ENCODE data around the gene MTMR10.

Gene MTMR10

GRCh38 chr15:31013863-31014607, 22.6 kb upstream of the MTMR10 start:
- DNase-seq (ENCODE audit: low spot score), result no peak

DNA sequence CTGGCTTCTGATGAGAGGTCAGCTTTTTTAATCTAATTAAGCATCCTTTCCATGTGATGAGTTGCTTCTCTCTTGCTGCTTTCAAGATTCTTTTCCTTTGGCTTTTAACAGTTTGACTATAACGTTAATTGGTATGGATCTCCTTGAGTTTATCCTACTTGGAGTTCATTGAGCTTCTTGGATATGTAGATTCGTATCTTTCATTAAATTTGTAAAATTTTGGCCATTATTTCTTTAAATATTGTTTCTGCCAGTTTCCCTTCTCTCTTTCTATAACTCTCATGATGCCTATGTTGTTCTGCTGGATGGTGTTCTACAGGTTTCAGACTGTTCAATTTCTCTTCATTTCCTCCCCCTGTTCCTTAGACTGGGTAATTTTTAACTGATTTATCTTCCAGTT, 21.0 kb upstream of the MTMR10 start:
- no peak for DNase-seq (ENCODE audit: low spot score)

DNA sequence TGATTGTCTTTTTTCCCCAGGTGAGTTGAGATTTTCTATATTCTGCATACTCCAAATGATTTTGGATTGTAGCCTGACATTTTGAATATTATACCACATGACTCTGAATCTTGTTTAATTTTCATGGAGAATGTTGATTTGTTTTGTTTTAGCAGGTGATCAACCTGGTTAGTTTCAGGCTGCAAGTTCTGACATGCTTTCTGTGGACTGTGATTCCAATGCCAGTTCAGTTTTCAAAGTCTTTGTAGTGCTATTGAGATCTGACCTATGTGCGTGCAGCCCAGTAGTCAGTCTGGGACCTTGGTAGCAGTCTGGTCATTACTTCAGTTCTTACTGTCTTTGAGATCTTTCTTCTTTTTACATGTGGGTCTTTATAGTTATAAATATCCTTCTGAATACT, 18.6 kb upstream of the MTMR10 start:
- no peak for DNase-seq (ENCODE audit: low spot score)

DNA sequence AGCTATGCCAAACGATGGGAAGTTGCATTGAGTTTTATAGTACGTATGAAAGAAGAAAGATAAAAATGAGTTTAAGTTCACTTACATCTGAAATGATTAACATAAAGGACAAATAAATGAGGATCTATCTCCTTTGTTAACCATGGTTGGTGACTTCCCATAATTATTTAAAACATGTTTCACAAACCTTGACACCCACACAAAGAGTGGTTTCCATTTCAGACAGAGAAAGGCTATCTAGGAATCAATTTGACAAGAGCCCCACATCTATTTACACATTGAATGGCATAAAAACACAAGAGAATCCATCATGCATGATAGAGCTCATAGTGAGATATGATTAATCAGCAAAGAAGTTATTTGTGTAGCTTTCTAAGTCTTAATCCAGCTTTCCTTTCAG, 14.2 kb upstream of the MTMR10 start:
- no peak for DNase-seq (ENCODE audit: low spot score)

DNA sequence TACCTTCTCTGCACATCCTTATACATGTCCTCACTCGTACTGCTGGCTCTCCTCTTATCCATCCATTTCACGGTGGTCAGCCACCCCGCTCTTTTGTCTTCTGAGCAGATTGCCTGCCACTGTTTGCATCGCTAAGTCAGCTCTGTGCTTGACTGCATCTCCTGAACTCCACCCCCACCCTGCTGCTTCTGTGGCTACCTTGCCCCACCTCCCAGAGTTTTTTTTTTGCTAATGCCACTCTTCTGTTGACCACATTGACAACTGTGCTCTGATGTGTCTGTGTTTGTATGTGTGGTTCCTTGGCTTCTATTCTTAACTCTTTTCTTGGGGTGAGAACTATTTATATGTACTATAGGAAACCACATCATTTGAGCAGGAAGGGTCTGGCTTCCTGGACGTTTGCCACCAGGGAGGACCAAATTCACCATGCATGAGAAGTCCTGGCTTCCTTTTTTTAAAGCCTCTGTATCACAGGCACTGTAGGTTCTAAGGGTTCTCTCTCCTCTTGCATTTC, 12.8 kb upstream of the MTMR10 start:
- no peak for DNase-seq (ENCODE audit: low spot score)

DNA sequence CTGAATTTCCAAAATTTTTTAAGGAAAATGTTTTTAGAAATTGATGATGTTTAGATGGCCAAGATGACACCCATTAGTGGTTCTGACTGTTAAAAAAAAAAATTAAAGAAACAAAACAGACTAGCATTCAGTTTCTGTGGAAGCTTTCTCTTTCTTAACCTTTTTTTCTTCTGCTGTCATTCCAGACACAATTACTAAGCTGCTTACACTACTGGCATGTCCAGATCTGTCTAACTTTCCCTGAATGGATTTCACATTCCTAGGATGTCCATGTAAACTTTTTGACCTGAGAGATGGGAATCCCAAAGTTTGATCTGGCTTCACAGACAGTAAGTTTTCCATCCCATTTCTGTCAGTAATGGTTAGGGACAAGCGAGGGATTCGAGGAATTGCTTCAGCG, 10.3 kb upstream of the MTMR10 start:
- no peak for DNase-seq (ENCODE audit: low spot score)

DNA sequence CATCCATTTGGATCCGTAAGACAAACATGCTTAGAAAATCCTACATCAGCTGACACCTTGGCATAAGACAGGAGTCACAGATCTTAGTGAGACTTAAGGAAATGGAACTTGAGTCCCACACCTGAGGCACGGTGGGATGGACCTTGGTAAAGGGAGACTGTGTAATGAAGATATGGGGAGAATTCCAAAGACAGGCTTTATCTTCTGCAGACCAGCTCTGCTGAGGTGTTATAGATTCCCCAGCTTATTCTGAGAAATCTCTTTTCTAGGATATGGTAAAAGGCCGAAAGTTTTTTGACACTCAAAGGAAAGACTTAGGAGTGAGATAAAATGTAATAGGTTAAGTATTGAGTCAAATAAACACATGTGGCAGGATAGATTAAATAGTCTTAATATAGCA, 8.3 kb upstream of the MTMR10 start:
- DNase-seq (ENCODE audit: low spot score), result no peak

DNA sequence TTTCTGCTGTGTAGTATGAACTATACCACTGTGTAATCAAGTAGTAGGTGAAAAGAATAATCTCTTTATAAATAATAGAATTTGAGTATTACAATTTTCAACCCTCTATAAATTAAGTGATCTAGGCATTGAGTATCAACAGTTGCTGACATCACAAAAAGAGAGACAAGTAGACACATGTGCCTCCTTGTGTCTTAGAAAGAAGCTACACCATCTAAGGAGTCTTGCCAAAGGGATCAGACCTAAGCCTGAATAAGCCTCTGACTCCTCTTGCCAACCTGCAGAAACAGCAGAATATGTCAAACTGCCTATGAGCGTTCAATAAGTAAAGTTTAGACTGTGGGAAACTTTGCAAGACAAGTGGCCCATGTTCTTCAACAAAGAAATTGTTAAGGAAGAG, 5.8 kb upstream of the MTMR10 start:
- DNase-seq (ENCODE audit: low spot score), result no peak

- DNase-seq (ENCODE audit: low spot score), result no peak
Measured at GRCh38 chr15:30992249-30992864, 929 bp upstream of the MTMR10 start.

DNA sequence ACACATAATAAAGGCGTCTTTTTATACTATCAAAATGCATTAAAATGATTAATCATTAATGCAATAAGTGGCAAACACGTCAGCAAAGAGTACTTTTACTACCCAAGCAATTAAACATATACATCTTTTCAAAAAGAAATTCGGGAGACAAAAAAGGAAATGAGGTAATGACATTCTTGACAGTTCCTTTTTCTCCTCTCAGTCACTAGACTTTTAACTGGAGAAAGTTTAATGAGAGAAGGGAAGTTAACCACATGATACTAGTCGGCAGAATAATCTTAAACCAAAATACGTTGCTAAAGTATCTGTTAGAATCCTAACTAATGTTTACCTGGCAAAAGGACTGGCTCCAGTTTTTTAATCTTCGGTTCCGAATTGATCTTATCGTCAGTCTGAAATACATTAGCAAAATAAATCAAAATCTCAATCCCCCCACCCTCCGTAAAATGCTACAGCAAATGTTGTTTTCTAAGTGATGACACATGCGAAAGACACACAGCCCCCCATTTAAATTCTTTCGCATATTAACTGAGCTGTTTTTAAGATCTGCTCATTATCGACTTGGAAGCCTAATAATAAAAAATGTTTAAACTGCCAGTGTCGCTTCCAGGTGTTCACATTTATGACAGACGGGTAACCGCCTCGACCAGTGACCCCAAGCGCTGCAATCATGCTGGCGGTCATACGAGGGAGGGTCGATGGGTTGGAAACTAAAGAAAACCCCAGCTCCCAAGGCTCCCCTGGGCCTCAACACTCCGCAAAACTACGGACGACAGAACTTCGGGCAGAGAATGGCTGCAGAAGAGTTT, 778 bp downstream of the MTMR10 start:
- DNase-seq (ENCODE audit: low spot score), result no peak

GRCh38 chr15:30990036-30990435, 1.4 kb downstream of the MTMR10 start:
- no peak for DNase-seq (ENCODE audit: low spot score)

- peak; percentile 34 for DNase-seq (ENCODE audit: low spot score)
Measured at GRCh38 chr15:30985081-30985531, 6.3 kb downstream of the MTMR10 start.

DNA sequence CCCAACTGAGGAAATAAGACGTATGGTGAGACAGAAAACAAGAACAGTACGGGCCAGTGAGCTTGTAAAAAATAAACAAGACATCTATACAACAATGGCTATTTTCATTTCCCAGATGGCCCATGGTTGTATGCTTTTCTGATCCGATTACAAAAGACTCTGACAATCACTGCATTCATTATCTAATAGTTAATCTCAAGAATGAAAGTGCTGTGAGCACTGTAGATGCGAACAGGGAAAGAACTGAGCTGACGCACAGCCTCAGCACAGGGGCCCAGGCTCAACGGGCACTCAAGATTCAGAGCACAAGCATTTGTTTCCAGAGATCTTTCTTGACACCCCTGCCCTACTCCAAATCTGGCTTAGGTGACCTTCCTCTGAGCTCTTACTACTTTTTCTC, 6.9 kb downstream of the MTMR10 start:
- no peak for DNase-seq (ENCODE audit: low spot score)

DNA sequence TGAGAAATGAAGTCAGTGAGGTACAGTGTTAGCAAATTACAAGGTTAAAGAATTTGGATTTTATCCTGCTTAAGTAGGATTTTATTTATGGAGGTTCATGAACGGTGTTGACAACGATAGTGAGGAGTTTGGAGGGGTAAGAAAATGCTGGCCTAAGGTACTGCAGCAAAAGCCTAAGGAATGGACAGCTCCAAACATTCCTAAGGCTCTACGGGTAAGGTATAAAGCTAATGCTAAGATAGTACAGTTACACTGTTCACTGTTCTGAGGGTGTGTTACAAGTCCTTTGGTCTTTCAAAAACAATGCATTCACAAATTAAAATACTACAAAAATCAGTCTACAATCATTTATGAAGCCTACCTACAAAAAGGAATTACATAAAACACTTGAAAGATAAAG, 7.3 kb downstream of the MTMR10 start:
- no peak for DNase-seq (ENCODE audit: low spot score)

DNA sequence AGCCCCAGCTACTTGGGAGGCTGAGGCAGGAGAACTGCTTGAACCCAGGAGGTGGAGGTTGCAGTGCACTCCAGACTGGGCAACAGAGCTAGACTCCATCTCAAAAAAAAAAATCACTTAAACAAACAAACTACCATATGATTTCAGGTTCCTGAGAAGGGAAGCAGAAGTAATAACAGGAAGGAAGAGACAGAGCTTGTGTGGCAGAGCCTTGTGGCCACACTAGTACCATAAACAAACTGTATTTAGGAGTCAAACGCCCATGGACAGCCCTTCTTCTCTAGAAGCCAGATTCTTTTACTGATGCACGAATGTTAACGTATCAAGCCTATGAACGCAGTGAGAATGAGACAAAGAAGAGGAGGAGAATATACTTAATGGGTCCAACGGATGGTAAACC, 12.0 kb downstream of the MTMR10 start:
- DNase-seq (ENCODE audit: low spot score), result no peak

- DNase-seq (ENCODE audit: low spot score), result no peak
Measured at GRCh38 chr15:30978328-30978727, 13.1 kb downstream of the MTMR10 start.

DNA sequence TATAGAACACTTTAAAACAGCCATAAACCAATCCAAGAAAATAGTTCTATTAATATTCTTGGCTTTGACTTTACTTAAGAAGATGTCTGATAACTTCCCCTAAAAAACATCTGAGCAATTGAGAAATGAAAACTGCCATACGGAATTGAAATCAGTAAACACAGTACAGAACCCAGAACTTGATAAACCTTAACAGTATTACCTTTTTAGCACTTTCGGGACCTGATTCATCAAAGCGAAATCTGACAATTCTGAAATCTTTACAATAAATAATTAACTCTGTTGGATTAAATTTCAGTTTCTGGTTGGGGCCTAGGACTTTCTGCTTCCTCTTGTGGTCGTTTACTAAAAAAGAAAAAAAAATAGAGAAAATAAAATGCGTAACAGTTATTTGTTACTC, 17.3 kb downstream of the MTMR10 start:
- no peak for DNase-seq (ENCODE audit: low spot score)

- DNase-seq (ENCODE audit: low spot score), result no peak
Measured at GRCh38 chr15:30973379-30973778, 18.0 kb downstream of the MTMR10 start.

DNA sequence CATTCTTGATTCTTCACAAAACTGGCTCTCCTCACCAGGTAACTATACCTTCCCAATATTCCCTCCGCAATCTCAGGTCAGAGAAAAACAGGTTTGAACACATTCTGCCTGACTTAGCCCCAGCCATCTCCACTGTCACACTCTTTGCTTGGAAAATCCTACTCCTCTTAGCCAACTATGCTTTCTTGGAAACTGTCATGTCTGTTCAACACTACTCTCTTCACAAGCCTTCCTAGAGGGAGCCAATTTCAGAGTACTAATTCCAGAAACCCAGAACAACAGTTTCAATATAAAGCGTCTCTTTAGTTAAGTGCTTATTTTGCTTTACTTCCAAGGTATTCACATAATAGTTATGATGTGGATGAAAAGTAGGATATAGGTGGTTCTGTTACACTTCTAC, 21.7 kb downstream of the MTMR10 start:
- DNase-seq (ENCODE audit: low spot score), result no peak

- no peak for DNase-seq (ENCODE audit: low spot score)
Measured at GRCh38 chr15:30963681-30964080, 27.7 kb downstream of the MTMR10 start.

DNA sequence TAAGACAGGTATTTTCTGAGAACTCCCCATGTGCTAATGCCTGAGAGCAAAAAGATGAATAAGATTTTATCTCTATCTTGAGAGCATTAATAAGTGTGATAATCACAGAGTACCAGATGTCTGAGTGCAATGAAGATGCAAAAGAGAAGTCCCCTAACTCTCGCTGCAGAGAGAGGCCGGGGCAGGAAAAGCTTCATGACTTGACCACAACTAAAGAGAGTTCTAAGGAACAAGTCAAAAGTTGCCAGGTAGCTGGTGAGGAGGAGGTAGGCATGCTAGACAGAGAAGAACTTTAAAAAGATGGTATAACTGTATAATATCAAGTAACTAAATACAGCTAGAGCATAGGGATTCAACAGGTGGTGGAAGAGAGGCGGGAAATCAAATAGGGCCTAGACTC, 28.8 kb downstream of the MTMR10 start:
- DNase-seq (ENCODE audit: low spot score), result no peak

DNA sequence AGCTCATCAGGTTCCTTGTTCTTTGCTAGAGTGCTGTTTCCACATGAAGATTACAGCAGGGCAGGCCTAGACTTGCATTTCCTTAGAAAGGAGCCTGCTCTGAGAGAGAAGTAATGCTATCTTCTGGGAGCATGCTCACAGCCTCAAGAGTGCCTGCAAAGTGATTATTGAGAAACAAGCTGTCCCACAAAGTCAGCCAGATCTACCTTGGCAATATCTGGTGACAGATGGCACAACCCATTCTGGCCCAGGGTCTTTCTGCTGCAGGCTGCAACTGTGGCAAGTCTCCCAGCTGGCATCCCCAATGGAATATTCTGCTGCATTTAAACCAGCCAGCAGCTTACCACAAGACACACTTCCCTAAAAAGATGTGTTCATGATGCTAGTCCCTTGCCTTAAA, 29.3 kb downstream of the MTMR10 start:
- DNase-seq (ENCODE audit: low spot score), result no peak

DNA sequence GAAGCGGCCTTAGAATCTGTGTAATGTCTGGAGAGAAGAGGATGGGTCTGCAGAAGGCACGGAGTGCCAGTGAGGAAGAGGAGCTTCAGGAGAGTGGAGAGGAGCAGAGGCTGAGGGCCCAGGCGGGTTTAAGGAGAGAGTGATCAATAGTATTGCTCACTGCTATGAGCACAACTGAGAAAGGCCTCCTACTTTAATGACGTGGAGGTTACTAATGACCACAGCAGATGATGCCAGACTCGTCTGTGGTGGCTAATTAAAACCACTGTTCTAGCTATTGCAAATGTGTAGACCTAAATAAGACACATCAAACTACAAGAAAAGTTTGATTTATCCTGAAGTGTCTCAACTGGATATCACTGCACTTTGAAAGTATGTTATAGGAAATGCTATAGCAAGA, 33.2 kb downstream of the MTMR10 start:
- DNase-seq (ENCODE audit: low spot score), result no peak
